GM12801 (cell line): ENCODE data around the gene MEGF6.

ENCODE experiments used
- TF ChIP-seq, protein P1 (sequence below): IDR thresholded peaks from one replicate; pipeline ENCODE4 v1.5.1; 2011; ENCODE audit warnings: control low read depth; ENCODE audit not compliant: insufficient read length; ENCODE audit errors: extremely low read depth

MEGF6 gene

DNA sequence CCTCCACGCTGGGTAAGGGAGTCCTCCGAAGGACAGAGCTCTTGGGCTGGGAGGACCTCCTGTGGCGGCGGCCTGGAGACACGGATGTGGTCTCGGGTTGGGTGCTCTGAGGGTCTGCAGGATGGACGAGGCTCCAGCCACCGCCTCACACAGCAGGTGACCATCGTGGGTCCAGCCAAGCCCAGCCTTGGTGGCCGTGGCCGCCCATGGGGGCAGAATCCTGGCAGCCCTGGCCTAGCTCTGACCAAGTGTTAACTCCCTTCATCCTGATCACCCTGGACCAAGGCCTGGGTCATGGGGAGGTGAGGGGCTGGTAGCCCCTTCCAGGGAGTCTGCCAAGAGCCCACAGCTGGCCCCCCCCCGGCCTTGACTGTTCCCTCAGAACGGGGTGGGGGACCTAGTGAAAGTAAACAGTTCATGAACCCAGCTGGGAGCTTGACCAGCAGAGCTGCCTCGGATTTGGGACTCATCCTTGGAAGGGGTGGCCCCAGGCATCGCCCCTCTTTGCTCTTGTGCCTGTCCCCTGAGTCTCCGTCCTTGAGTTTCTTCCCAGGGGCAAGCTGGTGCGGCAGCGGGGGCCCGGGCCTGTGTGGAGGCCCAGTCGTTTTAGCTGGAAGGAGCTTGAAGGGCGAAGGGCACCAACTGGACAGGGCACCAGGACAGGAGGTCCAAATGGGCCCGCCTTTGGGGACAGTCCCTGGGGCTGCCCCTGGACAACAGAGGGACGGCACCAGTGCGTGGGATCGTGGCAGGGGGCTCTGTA is 139.0 kb downstream of the MEGF6 start:
- TF ChIP-seq, protein P1, sequence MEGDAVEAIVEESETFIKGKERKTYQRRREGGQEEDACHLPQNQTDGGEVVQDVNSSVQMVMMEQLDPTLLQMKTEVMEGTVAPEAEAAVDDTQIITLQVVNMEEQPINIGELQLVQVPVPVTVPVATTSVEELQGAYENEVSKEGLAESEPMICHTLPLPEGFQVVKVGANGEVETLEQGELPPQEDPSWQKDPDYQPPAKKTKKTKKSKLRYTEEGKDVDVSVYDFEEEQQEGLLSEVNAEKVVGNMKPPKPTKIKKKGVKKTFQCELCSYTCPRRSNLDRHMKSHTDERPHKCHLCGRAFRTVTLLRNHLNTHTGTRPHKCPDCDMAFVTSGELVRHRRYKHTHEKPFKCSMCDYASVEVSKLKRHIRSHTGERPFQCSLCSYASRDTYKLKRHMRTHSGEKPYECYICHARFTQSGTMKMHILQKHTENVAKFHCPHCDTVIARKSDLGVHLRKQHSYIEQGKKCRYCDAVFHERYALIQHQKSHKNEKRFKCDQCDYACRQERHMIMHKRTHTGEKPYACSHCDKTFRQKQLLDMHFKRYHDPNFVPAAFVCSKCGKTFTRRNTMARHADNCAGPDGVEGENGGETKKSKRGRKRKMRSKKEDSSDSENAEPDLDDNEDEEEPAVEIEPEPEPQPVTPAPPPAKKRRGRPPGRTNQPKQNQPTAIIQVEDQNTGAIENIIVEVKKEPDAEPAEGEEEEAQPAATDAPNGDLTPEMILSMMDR, result no peak

DNA sequence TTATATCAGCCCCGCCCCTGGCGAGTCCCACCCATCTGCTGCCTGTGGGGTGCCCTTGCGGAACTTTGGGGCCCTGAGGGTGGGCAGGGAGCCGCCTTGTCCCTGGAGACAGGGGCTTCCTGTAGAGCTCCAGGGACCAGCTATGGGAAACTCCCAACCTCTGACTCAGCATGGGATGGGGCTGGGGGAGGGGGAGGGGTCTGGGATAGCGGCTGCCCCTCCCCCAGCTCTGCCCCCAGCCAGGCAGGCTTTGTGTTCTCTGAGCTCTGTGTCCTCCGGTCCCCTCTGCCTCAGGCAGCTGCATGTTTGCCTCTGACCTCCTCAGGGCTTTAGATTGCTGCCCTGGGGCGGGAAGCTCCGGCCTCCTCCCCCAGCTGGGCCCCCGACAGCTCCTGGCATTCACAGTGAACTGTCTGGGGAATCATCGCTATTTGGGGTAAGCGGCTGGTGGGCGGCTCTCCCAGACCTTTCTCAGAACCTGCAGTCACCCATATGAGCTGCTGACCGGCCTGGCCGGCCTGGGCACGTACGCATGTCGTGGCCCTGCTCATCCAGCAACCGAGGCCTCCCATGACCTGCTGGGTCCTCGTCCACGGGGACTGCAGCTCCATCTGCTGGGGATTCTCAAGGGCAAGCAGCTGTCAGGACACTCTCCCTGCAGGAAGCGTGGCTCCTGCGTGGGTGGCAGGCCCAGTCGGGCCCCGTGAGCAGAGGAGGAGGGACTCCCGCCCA is 139.8 kb downstream of the MEGF6 start:
- TF ChIP-seq, protein P1, result no peak

DNA sequence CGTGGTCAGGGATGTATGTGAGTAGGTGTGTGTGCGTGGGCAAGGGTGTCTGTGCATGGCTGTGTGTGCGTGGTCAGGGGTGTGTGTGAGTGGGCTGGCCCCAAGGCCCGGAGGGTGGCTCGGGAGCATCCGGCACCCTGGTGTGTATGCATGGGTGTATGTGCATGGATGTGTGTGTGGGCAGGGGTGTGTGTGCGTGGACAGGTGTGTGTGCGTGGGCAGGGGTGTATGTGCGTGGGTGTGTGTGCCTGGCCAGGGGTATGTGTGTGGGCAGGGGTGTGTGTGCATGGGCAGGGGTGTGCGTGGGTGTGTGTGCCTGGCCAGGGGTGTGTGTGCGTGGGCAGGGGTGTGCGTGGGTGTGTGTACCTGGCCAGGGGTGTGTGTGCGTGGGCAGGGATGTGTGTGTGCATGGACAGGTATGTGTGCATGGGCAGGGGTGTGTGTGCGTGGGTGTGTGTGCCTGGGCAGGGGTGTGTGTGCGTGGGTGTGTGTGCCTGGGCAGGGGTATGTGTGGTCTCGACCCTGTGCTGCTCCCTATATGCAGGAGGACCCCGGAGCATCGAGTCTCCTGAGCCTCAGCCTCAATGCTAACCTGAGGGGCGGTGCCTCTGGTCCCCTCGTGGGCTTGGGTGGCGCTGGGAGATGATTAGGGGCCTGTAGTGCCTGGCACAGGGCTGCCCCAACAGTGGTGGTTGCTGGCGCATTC is 140.5 kb downstream of the MEGF6 start:
- TF ChIP-seq, protein P1, result no peak

DNA sequence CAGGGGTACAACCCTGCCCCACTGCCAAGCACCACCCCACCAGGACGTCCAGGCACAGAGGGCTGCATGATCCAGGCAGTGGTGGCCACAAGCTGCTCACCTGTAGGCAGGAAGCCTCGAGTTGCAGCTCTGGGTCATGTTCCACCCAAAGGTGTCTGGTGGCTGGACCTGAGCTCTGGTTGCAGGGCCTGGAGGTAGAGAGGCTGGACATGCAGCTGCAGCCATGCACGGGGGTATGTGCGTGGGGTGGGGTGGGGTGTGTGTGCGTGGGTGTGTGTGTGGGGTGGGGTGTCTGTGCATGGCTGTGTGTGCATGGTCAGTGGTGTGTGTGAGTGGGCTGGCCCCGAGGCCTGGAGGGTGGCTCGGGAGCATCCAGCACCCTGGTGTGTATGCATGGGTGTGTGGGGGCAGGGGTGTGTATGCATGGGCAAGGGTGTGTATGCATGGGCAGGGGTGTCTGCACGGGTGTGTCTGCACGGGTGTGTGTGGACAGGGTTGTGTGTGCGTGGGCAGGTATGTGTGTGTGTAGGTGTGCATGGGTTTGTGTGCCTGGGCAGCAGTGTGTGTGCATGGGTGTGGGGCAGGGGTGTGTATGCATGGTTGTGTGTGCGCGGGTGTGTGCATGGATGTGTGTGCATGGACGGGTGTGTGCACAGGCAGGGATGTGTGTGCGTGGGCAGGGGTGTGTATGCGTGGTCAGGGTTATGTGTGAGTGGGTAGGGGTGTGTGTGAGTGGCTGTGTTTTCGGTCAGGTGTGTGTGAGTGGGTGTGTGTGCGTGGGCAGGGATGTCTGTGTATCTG is 141.3 kb downstream of the MEGF6 start:
- TF ChIP-seq, protein P1, result no peak

DNA sequence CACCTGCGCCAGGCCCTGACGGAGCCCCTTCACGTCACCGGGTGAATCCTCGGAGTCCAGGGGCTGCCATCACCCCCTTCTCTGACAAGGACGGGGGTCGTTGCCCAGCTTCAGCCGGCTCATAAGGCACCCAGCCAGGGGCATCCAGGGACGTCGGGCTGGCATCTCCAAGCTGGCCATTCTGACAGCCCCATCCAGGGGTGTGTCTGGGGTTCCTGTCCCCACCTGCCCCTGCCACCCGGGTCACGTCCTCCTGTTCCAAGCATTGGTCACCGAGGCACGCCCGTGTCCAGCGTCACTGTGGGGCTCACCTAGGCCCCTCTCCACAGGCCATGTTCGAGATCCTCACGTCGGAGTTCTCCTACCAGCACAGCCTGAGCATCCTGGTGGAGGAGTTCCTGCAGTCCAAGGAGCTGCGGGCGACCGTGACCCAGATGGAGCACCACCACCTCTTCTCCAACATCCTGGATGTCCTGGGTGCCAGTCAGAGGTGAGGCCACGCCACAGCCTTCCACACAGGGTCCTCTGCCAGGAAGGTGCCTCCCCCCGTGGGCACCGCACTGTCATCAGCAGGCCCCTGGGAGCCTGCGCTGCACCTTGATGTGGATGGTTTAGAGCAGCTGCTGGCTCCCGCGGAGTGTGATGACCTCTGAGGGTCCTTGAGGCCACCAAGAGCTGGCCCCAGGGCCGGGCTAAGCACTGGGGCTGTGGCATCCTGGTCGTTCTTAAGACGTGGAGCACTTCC is 142.0 kb downstream of the MEGF6 start:
- TF ChIP-seq, protein P1, result no peak

DNA sequence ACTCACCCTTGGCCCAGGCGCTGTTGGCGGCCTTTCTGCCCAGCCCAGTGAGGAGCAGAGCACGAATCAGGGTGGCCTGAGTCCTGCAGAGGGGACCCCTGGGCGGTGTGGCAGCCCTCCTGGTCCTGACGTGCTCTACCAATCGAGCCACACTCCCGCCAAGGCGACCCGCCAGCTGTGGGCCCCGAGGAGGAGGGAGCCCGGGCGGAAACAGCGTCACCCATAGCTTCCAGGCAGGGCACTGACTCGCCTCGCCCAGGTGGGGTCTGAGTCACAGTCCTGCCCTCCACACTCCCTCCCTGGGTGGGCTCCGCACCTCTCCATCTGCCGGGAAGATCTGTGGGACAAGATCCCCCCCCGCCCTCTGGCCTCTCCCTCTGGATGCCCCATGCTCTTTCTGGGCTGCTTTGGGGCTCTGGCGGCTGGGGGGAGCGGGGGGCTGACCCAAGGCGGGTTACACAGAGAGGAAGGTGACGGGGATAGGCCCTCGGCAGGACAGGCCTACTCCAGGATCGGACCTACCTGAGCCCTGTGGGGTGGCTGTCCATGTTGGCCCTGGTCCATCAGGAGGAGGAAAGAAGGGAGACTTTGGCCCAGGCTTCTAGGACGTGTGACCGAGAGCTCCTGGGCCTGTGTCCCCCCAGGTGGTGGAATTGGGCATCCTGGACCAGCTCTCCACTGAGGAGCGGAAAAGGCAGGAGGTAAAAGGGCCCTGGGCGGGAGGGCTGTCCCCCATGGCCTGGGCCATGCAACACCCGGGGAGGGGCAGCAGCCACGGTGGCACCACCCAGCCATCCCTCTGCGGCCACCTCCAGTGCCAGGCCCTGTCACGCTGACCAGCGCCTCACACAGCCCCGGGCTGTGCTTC is 142.8 kb downstream of the MEGF6 start:
- TF ChIP-seq, protein P1, result no peak
